Fibroblast of gingiva (primary cell): ENCODE measurements around the gene SCFD2.

Experiments
- DNase-seq: peaks from one replicate; pipeline ENCODE4 v3.0.0-alpha.2; 2011; ENCODE audit warnings: low read depth

SCFD2 gene

DNA sequence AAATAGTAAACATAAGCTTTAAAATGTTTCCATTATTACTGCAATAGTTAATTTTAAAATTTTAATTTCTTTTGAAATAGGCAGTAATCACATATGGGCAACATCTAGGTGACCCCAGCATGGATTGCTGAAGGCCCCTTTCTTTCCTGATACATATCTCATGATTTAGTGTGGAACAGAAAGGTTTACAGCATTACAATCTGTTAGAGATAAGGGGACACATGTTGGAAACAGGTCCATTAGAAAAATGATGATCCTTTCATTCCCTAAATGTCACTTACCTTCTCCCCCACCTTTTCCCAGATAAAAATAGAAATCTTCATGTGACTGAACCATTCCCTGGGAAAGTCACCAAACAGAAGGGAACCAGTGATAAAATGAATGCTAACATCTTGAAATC, 413.3 kb downstream of the SCFD2 start:
- no peak for DNase-seq

GRCh38 chr4:52951016-52951415, 414.8 kb downstream of the SCFD2 start:
- no peak for DNase-seq

DNA sequence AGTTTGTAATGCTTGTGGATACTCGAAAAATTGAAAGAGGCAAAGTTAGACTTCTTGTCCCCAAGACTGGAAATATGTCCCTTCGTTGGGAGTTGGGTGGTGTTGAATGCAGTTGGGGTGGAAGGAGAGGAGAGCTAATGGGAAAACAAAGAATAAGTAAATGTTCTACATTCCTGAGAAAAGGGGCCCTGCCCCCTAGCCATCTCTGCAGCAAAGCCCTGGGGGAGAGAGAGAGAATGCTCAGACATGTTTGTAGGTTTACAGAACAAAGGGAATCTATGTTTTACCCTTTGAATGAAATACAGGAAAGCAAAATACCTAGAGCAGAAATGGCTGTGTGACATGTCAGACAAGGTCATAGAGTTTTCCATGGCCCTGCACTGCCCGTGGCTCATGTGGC, 415.6 kb downstream of the SCFD2 start:
- no peak for DNase-seq

DNA sequence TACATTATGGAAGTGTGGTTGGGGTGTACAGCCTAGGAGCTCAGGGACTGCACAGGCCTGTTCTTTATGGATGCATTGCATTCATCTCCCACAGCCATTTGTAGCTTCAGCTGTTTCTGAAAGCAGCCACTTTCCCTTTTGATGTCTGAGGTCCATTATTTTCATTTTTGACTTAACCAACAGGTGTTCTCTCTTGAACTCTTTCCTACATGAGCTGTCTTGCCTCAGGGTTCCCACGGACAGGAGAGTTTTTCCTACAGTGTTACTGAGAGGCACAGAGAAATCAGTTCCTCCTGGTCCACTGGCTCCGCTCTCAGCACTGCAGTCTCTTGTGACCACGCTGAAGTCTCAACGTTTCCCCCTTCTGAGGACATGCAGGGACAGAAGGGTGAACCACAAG, 416.5 kb downstream of the SCFD2 start:
- no peak for DNase-seq

- no peak for DNase-seq
Measured at GRCh38 chr4:52948057-52948423, 417.8 kb downstream of the SCFD2 start.

DNA sequence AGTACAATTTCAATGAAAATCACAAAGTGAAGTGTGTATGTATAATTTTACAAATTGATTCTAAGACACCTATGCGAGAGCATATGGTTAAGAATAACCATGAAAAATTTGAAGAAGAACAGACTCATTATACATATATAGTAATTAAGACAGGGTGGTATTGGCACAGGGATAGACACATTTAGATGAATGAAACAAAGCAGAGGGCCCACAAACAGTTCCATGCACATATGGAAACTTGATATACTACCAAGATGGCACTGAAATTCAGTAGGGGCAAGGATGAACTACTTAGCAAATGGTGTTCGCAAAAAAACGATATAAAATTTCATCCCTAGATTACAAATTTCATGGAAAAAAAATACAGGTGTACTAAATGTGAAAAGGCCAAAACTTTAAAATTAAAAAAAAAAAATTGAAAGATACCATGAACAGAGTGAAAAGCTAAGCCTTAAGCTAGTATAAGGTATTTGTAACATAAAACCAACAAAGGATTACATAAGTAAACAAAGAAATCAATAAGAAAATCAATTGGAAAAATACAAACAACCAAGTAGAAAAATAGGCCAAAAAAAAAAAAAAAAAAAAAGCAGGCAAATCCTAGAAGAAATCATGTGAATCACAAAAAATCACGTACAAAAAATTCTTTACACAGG, 418.3 kb downstream of the SCFD2 start:
- DNase-seq: no peak

- DNase-seq: no peak
Measured at GRCh38 chr4:52946855-52947254, 419.0 kb downstream of the SCFD2 start.

DNA sequence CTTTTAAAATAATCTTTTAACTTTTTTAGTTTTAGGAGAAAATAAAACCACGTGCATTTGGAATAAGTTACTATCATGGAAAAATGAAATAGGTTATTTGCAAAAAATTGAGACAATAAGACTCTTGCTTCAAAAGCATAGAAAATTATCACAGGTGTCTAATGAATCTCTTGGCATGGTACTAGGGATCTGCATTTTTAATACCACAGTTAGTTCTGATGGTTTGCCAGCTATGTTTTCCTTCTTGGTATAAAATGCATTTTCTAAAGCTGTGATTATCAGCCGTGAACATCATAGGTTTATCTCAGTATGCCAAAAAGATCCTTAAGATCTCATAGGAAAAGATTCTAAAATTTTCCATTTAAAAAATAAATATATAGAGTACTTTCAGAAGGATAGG, 419.9 kb downstream of the SCFD2 start:
- no peak for DNase-seq

GRCh38 chr4:52945326-52945898, 420.4 kb downstream of the SCFD2 start:
- DNase-seq: no peak

DNA sequence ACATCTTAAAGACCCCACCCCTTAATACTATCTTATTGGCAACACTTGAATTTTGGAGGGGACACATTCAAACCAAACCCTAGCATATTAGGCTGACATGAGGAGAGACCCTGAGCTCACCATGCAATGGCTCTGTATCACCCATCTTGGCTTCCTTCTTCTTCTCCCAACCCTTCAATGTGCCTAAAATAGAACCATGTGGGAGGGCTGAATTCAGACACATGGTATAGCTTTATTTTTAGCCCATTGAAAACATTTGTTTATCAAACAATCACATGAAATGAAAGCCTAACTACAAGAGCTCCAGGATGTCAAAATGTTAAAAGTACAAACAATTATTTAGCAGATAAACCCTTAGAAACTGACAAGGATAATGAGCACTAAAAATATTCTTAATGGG, 422.2 kb downstream of the SCFD2 start:
- no peak for DNase-seq

DNA sequence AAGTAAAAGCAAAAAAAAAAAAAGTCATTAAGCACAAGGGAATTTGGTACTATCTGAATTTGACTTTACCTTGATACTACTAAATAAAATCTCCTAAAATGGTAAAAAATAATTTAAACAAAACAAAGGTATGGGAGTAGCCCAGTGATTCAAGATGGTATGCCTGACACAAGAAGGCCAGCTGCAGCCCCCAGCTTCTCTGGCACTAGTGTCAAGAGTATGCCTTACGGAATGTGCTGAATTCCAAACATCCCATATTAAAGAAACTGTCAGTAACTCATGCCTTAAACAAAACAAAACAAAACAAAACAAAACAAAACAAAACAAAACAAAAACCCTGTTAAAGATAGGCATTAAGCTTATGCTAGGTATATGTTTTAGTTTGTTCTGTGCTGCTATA, 422.9 kb downstream of the SCFD2 start:
- DNase-seq: no peak

GRCh38 chr4:52941450-52941849, 424.4 kb downstream of the SCFD2 start:
- DNase-seq: no peak

DNA sequence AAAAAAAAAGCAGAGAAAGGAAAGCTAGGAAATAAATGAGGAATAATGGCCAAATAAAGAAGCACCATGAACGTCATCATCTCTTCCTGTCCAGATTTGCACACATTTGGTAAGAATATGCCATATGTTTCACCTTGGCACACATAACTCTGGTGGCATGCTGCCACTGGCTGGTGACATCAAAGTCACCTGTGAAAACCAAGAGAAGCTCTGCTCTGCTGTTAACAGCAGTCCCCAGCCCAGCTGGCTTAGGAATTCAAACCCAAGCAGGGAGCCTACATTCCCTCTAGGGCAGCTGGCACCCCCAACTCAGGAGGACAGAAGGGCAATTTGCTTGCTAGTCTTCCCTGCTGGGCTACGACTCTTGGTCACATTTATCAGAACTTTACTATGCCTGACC, 426.1 kb downstream of the SCFD2 start:
- no peak for DNase-seq

- no peak for DNase-seq
Measured at GRCh38 chr4:52939325-52939724, 426.5 kb downstream of the SCFD2 start.

- DNase-seq: no peak
Measured at GRCh38 chr4:52937829-52938228, 428.0 kb downstream of the SCFD2 start.

DNA sequence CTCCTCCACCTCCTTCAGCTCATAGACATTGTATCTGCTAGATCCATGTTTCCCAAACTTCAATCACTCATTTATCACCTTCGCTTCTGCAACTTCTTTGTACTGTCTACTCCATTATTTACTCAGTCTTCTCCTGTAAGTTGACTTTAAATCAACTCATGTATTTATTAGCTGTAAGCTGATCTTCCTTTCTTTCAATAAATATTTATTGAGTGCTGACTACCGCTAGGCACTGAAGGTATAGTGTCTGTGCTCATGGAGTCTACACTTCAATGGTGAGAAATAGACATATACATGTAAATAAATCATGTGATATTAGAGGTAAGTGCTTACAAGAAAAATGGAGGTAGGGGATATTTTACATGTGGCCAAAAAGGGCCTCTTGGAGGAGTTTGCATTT, 429.1 kb downstream of the SCFD2 start:
- no peak for DNase-seq

DNA sequence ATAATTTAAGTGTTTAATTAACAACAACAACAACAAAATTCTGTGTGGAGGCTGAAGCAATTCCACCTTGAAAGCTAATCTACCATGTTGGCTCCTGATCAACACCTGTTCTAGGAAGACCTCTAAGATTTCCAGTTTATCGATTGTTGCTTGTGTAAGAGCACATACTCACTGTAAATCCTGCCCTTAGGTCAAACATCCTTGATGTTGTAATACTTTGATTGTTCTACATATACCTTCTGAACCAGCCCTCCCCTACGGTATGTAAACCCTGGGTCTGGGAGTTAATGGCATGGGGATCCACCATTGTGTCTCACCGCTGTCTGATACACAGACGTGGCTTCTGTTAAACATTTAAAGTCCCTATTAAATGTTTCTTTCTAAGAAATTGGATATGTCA, 430.5 kb downstream of the SCFD2 start:
- DNase-seq: no peak

GRCh38 chr4:52933738-52934137, 432.1 kb downstream of the SCFD2 start:
- no peak for DNase-seq

GRCh38 chr4:52932591-52933470, 433.0 kb downstream of the SCFD2 start:
- DNase-seq: no peak

GRCh38 chr4:52931243-52931642, 434.6 kb downstream of the SCFD2 start:
- DNase-seq: no peak

DNA sequence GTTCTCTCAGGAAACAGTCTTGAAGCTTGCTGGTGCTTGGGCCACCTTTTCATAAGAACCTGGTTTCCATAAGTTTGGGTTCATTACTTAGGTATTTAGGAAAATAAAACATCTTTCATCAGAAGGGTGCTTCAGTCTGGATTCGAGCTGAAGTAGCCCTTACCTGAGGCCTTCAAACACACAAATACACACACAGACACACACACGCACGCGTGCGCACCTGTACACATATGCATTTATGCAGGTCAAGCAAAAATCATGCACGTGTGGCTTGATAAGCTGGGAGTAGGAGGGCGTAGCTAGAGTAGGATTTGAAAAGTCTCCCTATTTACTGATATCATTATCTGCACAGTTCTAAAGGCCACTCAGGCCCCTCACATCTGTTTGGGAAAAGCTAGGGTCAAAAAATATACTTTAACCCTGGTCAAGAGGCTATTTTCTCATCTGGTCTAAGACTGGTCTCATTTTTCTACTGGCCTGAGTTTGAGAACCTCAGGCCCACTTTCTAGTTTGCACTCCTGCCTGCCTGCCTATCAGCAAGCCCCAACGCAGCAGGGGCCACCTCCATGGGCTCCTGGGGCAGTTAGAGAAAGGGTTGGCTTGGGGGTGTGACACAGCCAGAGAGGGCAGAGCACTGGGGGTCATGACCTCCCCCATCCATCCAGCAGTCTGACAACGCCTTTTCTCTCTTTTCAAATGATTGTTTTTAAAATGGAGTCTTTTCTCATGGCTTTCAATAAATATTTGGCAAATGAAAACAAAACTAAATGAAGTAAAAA, 439.5 kb downstream of the SCFD2 start:
- no peak for DNase-seq

- peak; percentile 21 for DNase-seq
Measured at GRCh38 chr4:52925531-52925968, 440.3 kb downstream of the SCFD2 start.

DNA sequence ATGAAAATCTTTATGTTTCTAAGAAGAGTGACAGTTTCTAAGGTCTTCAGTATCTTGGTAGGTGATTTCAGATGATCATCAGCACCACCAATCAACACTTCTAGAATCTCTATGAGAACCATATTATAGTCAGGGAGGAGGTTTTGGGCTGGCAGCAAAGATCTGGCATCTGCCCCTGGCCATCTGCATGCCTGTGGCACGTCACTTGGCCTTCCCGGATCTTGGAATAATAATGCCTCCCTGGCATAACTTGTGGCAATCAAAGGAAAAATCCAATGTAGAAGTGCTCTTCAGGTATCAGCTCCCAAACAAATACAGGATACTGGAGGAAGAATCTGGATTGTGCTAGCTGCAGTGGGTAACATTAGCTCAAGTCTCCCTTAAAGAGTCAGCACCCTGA, 446.4 kb downstream of the SCFD2 start:
- DNase-seq: no peak
